Tibial nerve (tissue), 4 donors: ENCODE results near the gene RPL27.

Source experiments
- EP300 ChIP-seq, 2 donors: sonication (generic); formaldehyde crosslinking; IDR thresholded peaks; one replicate each; pipeline ENCODE4 v1.6.1; 2017; ENCODE audit warnings: antibody characterized with exemption in 2 of 2, mild to moderate bottlenecking in 1 of 2
- POLR2A ChIP-seq, 2 donors: fragments of 450-650 bp; IDR thresholded peaks; one replicate each; pipeline ENCODE4 v1.6.1; 2017; ENCODE audit warnings: antibody characterized with exemption in 2 of 2, mild to moderate bottlenecking in 2 of 2, moderate library complexity in 2 of 2
- TF ChIP-seq, protein P1 (sequence below), 5 experiments: fragments of 200-600 bp in 3 of 5; fragments of 450-650 bp in 2 of 5; sonication (generic) in 3 of 5; IDR thresholded peaks; one replicate each; pipeline ENCODE4 v1.5.1; 2016 to 2019; ENCODE audit warnings: antibody characterized with exemption in 5 of 5, mild to moderate bottlenecking in 3 of 5, moderate library complexity in 2 of 5

DNA sequence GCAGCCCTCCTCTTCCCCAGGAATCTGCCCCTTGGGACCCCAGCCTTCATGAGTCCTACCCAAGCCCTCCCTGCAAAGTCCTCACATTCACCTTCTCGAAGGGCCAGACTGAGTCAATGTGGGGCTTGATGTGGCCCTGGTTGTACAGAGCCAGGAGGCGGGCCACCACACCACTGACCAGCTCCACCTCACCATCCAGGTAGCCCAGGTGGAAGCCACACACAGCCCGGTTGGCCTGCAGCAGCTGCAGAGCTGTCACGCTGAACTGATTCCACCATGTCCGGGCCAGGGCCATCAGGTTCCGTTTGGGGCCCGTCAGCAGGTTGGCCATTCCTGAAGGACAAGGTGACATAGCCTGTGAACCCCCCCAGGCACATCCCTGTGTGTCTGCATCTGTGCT, 18.0 kb downstream of the RPL27 start:
- no peak for TF ChIP-seq POLR2A (IDR thresholded peaks at IDR 0.05)
- TF ChIP-seq, protein P1, sequence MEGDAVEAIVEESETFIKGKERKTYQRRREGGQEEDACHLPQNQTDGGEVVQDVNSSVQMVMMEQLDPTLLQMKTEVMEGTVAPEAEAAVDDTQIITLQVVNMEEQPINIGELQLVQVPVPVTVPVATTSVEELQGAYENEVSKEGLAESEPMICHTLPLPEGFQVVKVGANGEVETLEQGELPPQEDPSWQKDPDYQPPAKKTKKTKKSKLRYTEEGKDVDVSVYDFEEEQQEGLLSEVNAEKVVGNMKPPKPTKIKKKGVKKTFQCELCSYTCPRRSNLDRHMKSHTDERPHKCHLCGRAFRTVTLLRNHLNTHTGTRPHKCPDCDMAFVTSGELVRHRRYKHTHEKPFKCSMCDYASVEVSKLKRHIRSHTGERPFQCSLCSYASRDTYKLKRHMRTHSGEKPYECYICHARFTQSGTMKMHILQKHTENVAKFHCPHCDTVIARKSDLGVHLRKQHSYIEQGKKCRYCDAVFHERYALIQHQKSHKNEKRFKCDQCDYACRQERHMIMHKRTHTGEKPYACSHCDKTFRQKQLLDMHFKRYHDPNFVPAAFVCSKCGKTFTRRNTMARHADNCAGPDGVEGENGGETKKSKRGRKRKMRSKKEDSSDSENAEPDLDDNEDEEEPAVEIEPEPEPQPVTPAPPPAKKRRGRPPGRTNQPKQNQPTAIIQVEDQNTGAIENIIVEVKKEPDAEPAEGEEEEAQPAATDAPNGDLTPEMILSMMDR (IDR thresholded peaks at IDR 0.05): no peak
- no peak for TF ChIP-seq EP300 (IDR thresholded peaks at IDR 0.05)
